ENCODE results near the gene ARPC5. TPM values are rescaled to one million over a fixed set of nuclear protein-coding genes. Genes with fewer than 3 reads are reported as not detected.

The ARPC5 gene
- total and polyA plus RNA-seq, 2 donors from 2014 or later: 75.9 to 107 TPM

GRCh38 chr1:183651612-183652011 lies 16.0 kb upstream of the ARPC5 start:
- intact Hi-C loops (cut with DNase I): no loop called here
- Histone ChIP-seq H3K36me3 (ENCODE audit: control insufficient read depth in 2 of 3, insufficient read depth in 3 of 3, low read length in 3 of 3) (no peaks in the 10 kb centered on the region), H3K9me3 (ENCODE audit: control insufficient read depth in 2 of 3, insufficient read depth in 1 of 3, low read length in 3 of 3) (no peaks in the 10 kb centered on the region), H3K9ac (ENCODE audit: low read length in 3 of 3) (no peak overlapping the region), H3K27ac (ENCODE audit: low read depth in 2 of 2, low read length in 2 of 2) (no peak overlapping the region), H3K27me3 (ENCODE audit: control insufficient read depth, insufficient read depth, low read length) (no peaks in the 10 kb centered on the region), H3K4me1 (ENCODE audit: control insufficient read depth in 2 of 3, insufficient read depth in 2 of 3, low read depth in 1 of 3, low read length in 3 of 3) (no peaks in the 10 kb centered on the region), H3K4me3 (ENCODE audit: low read length in 3 of 3) (no peak overlapping the region)
- no peak for TF ChIP-seq CTCF (IDR thresholded peaks at IDR 0.05; ENCODE audit: borderline replicate concordance, extremely low read depth, insufficient read depth)
- FAIRE-seq (no peak), DNase-seq (no peak)

GRCh38 chr1:183648042-183648441 lies 12.5 kb upstream of the ARPC5 start:
- H3K4me3 ChIP-seq (ENCODE audit: low read length in 3 of 3): no peak overlapping the region
- TF ChIP-seq CTCF (IDR thresholded peaks at IDR 0.05; ENCODE audit: borderline replicate concordance, extremely low read depth, insufficient read depth): no peak
- DNase-seq (no peak), FAIRE-seq (no peak)
- H3K9me3 ChIP-seq (ENCODE audit: control insufficient read depth in 2 of 3, insufficient read depth in 1 of 3, low read length in 3 of 3): no peaks in the 10 kb centered on the region
- no peaks in the 10 kb centered on the region for H3K4me1 ChIP-seq (ENCODE audit: control insufficient read depth in 2 of 3, insufficient read depth in 2 of 3, low read depth in 1 of 3, low read length in 3 of 3)
- no peak overlapping the region for H3K9ac ChIP-seq (ENCODE audit: low read length in 3 of 3)
- H3K36me3 ChIP-seq (ENCODE audit: control insufficient read depth in 2 of 3, insufficient read depth in 3 of 3, low read length in 3 of 3): no peaks in the 10 kb centered on the region
- no peaks in the 10 kb centered on the region for H3K27me3 ChIP-seq (ENCODE audit: control insufficient read depth, insufficient read depth, low read length)
- intact Hi-C loops (cut with DNase I): no loop called here
- no peak overlapping the region for H3K27ac ChIP-seq (ENCODE audit: low read depth in 2 of 2, low read length in 2 of 2)

- intact Hi-C loops (cut with DNase I): no loop called here
- FAIRE-seq: no peak
Measured at GRCh38 chr1:183646776-183647175, 11.2 kb upstream of the ARPC5 start.

More at GRCh38 chr1:183646776-183647175, 11.2 kb upstream of the ARPC5 start:
- no peak for TF ChIP-seq CTCF (IDR thresholded peaks at IDR 0.05; ENCODE audit: borderline replicate concordance, extremely low read depth, insufficient read depth)
- DNase-seq: no peak
- H3K9ac ChIP-seq (ENCODE audit: low read length in 3 of 3): no peak overlapping the region
- H3K27me3 ChIP-seq (ENCODE audit: control insufficient read depth, insufficient read depth, low read length): no peaks in the 10 kb centered on the region
- H3K36me3 ChIP-seq (ENCODE audit: control insufficient read depth in 2 of 3, insufficient read depth in 3 of 3, low read length in 3 of 3): no peaks in the 10 kb centered on the region
- no peak overlapping the region for H3K4me3 ChIP-seq (ENCODE audit: low read length in 3 of 3)
- no peaks in the 10 kb centered on the region for H3K9me3 ChIP-seq (ENCODE audit: control insufficient read depth in 2 of 3, insufficient read depth in 1 of 3, low read length in 3 of 3)
- H3K4me1 ChIP-seq (ENCODE audit: control insufficient read depth in 2 of 3, insufficient read depth in 2 of 3, low read depth in 1 of 3, low read length in 3 of 3): no peaks in the 10 kb centered on the region
- H3K27ac ChIP-seq (ENCODE audit: low read depth in 2 of 2, low read length in 2 of 2): no peak overlapping the region
